Testis (tissue), 2 donors: ENCODE data around the gene TMEM156.

Experiments used
- CTCF ChIP-seq, 3 experiments: fragments of 450-650 bp in 2 of 3; fragments of 200-600 bp in 1 of 3; sonication (generic) in 1 of 3; IDR thresholded peaks; one replicate each; pipeline ENCODE4 v1.5.1; 2016 to 2019; ENCODE audit warnings: antibody characterized with exemption in 3 of 3, mild to moderate bottlenecking in 2 of 3, moderate library complexity in 1 of 3
- POLR2A ChIP-seq: fragments of 450-650 bp; IDR thresholded peaks from one replicate; pipeline ENCODE4 v1.6.1; 2017; ENCODE audit warnings: antibody characterized with exemption, mild to moderate bottlenecking, moderate library complexity

- no peak for TF ChIP-seq CTCF (IDR thresholded peaks at IDR 0.05)
- TF ChIP-seq POLR2A = no peak
These were observed 74.9 kb downstream of the TMEM156 start for GRCh38 chr4:38957261-38957815.
